Stimulated activated CD8-positive, alpha-beta memory T cell treated with anti-CD3 and anti-CD28 coated beads, Interleukin-7, amount 100 ng/mL, for 48 hours (primary cell): ENCODE measurements around the gene TRIM46.
A peak's percentile ranks its signal among the peaks of the same experiment; 100 is the strongest.
"Not testable (repeated sequence)": the region's sequence is repeated elsewhere in the genome, so short reads cannot be mapped to it uniquely, and the experiment has no call there.

ENCODE experiments used
- DNase-seq, 2 donors: peaks; one replicate each; pipeline ENCODE4 v3.0.0-alpha.2; 2020; ENCODE audit warnings: low read depth in 1 of 2; ENCODE audit errors: extremely low read depth in 1 of 2

The TRIM46 gene

DNA sequence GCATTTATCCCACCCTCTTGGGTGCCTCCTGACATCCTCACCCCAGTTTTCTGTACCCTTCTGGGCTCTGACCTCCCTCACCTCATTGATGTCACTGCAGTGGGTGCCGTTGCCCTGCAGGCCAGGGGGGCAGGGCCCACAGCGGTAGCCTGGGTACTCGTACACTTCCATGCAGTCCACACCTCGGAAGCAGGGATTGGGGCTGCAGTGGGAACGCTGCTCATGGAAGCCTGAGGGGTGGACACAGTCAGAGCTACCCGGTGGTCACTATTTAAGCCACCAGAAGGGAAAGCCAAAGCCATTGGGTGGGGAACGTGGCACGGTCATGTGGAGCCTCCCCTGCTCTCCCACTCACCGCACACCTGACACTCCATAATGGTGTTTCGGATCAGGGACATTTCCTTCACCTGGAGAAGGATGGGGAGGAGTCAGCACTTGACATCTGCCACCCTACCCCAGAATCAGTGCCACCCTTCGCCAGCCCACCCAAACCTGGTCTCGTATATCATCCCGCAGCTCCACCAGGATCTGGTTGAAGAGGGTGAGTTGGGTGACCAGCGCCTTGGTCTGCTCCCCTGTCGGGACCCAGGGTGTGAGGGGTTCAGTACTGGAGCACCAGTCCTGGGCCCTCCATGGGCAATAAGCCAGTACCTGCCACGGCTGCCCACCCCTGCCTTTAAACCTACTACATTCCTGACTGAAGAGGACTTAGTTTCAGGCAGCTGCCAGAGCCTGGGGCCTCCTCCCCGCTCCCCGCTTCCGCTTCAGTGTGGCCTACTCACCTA, 29.3 kb downstream of the TRIM46 start:
- DNase-seq, result no peak

DNA sequence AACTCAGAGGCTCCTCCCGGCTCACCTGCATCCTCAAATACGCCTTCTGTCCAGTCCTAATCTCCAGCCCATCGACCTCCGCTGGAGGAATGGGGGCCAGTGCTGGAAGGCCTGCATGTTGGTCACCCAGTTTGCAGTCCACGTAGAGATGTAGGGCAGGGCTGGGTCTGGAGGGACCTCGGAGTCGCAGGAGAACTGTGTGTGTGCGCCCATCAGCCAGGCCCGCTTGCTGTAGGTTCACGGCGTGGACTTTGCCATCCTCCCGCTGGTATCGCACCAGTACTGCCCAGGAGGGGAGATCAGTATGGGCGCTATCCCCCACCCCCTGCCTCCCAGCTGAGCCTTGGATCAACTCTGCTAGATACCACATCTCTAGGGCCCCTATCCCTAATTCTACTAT, 31.4 kb downstream of the TRIM46 start:
- DNase-seq, result no peak

DNA sequence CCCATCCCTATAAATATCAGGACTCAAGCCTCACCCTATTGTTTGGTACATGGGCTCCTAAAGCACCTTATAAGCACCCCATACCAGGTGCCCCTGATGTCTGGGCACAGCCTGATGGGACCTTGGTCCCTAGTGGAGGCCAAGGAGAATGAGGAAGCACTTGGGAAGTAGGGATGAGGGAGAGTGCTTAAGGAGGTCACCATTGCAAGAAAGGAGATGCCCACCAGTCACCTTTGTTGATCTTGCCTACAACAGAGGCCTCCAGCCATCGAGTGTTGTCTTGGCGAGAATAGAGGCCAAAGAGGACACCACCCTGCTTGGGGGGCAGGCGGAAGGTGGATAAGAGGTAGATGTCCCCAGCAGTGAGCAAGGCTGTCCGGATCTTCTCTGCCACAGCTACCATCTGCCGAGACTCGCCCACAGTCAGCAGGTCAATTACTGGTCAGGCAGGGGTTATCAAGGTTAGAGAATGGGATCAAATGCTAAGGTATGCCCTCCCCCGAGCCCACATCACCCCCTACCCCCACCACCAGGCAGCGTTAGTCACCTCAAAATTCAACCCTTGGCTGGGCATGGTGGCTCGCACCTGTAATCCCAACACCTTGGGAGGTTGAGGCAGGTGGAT, 32.4 kb downstream of the TRIM46 start:
- DNase-seq, result no peak

DNA sequence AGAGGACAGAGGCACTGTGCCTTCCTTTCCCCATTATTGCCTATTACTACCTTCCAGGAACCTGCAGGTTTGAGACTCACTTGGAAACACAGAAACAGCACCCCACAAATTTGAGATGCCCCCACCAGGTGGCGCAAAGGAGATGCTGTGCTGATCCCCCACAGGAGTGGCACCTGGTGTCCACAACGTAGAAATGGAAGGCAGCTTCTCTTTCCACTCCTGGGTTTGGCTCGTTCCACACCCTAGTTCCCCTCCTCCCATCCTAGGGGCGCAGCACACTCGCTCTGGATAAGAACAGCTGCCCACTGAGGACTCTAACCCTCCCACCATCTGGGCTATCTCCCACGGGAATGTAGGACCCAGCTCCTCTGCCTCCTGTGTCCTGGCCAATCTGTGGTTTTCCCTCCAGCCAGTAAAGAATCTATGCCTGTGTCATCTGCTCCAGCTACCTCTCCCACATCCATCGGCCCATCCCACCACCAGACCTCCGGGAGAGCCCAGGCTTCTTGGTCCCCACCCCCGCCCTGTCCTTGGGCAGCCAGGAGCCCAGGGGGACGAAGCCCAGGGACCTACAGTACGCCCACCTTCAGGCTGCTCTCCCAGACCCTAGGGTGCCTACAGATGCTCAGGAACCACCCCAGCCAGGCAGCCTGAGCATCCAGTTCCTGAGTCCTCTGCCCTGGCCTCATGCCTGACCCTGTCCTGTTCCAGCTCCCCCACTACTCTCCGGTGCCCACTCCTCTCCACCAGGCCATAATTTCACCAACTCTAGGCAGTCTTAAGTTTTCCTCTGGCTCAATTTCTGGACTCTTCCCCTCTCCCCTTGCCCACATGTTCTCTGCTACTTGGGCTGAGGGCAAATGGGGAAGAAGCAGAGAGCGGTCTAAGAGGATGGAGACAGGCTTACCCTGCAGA, 33.5 kb downstream of the TRIM46 start:
- peak; percentile 71 to 81 for DNase-seq

DNA sequence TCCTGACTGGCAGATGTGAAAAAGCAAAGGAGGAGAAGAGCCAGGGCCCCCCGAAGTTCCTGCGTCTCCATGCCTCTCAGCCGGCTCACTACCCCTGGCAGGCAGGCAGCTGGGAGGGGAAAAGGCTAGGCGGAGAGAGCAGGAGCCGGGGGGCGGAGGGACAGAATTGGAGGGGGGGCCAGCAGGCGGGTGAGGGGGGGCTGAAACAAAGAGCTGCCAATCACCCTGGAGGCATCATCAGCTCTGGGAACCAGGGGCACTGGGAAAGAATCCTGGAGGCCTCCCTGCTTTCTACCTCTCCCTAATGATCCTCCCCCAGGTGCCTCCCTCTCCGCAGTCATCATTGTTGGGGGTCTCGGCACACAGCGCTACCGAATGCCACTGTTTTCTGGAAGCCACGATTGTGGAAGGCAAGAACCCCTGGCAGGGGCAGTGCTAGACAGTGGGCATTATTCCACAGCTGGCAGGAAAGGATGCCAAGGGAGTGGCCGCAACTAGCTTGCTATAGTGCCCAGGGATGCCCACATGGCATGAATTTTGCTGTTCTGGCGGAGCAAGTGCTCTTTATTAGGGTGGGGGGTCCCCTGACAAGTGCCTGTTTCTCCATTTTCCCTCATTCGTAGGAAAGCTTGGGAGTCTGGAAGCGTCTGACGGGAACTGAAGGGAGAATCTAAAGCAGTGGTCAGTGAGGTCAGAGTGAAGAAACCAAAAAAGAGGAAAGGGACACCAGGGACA, 34.3 kb downstream of the TRIM46 start, which contains the start of gene THBS3:
TSS of gene THBS3 (minus strand) at position 92 of the 735 bp plus-strand sequence. CDS start at position 71, 21 bp downstream.
- no peak for DNase-seq

DNA sequence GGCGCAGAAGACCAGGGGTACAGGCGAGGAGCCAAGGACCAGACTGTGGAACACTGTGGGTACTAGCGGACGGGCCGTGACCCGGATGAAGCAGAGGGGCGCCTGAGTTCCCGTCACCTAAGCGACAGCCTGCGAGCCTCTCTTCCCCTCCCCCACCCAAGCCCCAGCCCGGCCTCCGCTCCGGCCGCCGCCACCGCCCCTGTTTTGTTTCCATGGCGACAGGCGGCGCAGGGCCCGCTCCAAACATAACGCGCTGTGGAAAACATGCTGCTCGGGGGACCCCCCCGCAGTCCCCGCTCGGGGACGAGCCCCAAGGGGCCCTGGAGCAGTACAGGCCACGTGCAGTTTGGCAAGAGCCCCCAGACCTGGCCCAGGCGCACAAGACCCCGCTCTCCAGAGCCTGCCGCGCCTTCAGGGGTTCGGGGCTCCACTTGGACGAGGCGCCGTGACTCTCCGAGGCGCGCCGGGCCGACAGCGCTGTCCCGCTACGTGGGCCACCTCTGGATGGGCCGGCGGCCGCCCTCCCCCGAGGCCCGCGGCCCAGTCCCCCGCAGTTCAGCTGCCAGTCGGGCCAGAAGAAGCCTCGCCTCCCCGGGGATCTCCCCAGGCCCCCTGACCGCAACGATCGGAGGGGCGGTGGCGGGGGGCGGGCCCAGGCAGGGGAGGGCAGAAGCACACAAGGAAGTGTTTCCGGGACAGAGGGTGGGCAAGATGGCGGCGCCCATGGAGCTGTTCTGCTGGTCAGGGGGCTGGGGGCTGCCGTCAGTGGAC, 35.1 kb downstream of the TRIM46 start, which contains the start of gene MTX1:
TSS of gene MTX1 (plus strand) at position 155 of the 771 bp plus-strand sequence. CDS start at position 265, 110 bp downstream.
- peak; percentile 84 to 87 for DNase-seq

DNA sequence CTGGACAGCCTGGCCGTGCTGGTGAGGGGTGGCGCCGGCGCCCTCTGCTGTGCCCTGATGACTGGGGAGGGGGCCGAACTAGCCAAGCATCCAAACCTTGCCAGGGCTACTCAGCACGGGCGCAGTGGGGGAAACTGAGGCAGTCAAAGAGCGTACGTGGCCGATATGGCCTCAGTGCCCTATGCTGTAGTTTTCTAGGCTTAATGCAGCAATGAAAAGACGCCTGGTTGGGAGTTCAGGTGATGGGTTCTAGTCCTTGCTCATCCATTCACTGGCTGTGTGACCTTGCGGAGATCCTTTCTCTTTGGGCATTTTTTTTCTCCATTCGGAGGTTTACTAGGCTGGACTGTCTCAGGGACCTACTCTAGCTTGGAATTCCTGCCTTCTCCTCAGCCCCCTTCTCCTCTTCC, 35.7 kb downstream of the TRIM46 start:
- no peak for DNase-seq

DNA sequence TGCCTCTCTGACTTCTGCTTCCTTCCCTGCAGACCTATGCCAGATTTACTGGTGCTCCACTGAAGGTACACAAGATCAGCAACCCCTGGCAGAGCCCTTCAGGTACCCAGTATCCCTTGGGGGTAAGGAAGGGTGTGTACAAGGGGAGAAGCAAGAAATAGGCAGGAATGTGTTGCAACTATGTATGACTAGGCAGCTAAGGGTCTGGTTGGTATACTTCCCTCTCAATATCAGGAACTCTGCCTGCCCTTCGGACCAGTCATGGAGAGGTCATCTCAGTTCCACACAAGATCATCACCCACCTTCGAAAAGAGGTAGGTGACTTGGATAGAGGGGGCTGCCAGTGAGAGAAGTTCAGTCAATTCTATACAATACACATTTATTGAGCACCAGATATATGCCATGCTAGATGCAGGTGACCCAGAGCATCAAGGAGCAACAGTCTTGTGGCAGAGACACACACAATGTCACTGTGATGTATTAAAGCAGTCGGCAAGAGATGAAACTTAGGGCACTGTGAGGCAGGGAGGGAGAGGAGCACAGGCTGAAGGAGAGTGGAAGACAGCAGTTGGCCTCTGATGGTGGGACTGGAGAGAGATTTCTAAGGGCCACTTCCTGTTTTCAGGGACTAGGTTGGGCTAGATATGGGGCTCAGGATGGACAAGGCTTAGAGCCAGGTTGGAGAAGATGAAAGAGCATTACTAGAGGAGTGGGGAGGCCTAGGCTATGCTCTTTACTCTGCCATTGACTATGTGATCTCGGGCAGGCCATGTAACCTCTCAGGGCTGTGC, 36.9 kb downstream of the TRIM46 start:
- no peak for DNase-seq

DNA sequence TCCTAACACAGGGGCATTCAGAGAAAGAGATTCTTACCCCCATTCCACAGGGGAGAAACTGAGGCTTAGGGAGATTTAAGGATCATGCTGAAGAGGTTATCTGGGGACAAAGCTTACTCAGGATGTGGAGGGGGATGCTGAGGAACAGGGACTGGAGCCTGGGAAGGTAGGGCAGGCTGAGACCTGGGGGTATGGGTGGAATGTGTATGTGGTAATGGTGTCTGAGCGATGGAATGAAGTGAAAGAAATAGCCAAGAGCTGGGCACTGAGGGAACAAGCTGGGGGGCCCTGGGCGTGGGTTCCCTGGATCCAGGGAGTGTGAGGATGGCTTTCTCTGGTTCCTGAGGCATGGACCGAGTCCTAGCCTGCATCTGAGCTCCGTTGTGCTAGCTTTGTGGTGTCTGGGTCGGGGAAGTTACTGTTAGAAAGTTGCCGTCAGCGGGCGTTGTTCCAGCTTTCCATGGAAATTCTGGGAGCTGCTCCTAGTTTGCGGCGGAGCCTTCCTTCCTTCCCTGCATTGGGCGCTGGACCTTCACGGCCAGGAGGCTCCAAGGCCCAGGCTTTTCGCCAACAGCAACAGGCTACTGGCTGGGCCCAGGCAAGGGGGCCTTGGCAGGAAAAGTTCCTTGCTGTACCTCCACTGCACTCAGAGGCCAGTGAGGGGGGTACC, 37.9 kb downstream of the TRIM46 start:
- not testable (repeated sequence) for DNase-seq

DNA sequence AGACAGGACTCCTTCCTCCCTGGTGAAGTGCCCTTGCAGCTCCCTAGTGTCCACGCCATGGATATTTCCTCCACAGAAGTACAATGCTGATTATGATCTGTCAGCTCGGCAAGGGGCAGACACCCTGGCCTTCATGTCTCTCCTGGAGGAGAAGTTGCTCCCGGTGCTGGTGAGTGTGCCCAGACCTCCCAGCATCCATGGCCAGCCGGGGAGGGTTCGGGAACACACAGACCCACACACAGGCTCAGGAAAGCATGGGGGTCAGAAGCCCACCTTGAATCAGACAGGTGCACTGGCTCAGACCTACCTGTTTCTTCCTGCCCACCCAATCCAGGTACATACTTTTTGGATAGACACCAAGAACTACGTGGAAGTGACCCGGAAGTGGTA, 38.4 kb downstream of the TRIM46 start:
- DNase-seq, result not testable (repeated sequence)

DNA sequence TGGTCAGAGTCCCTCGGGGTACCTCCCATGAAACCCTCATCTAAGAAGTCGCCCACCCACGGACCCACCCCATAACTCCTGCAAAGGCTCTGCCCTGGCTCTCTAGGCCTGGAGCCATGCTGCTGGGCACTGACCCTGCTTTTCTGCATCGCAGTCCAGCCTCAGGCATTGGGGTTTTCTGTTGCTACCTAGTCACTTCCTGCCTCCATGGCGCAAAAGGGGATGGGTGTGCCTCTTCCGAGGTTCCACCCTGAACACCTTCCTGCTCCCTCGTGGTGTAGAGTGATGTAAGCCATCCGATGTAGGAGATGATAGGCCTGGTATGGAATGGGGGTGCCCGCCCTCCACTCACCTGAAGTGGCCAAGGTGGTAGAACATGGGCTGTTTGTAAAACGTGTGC, 41.1 kb downstream of the TRIM46 start:
- DNase-seq, result not testable (repeated sequence)

DNA sequence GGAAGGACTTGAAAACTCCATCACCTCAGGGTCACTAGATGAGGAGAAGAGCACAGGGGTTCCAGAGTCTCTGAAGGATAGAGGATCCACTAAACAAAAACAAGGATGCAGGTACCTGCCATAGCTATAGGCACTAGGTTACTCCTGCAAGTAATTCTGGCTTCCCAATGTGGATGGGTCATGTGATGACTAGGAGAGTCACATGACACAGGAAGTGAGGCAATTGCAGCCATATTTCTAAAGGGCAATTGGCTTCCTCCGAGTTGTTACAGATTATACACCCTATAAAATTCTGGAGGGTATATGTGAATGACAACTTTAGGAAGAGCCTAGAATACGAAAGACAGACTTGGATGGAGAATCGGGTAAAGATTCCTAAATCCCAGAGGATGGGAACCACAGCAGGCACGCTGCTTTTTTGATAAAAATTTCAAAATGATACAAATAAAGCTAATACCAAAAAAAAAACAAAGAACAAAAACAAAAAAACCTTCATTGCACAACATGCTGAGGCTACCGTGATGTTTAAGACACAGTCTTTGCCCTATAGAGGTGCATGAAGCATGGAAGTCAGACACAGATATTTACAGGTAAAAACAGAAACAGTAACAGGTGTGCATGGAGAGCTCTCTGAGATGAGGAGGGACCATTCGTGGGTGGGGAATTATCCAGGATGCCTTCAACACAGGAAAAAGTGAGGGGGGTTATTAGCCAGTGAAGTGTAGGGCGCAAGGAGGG, 45.4 kb downstream of the TRIM46 start:
- DNase-seq, result no peak

DNA sequence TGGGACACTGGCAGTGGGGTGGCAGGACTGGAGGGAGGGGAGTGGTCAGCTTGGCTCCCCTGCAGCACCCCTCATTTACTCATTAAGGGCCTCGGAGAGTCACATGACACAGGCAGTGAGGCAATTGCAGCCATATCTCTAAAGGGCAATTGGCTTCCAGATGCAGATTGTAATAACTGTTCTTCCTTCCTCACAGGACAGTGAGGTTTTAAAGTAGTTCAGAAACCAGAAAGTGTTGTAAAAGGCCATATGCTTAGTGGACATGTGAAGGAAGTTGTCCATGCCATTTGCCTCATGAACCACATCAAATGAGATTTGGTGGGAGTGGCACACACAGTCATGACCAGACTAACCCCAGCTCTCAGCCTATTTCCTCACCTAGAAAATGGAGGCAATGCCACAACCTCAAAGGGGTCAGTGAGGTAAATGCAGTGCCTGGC, 46.0 kb downstream of the TRIM46 start:
- no peak for DNase-seq

DNA sequence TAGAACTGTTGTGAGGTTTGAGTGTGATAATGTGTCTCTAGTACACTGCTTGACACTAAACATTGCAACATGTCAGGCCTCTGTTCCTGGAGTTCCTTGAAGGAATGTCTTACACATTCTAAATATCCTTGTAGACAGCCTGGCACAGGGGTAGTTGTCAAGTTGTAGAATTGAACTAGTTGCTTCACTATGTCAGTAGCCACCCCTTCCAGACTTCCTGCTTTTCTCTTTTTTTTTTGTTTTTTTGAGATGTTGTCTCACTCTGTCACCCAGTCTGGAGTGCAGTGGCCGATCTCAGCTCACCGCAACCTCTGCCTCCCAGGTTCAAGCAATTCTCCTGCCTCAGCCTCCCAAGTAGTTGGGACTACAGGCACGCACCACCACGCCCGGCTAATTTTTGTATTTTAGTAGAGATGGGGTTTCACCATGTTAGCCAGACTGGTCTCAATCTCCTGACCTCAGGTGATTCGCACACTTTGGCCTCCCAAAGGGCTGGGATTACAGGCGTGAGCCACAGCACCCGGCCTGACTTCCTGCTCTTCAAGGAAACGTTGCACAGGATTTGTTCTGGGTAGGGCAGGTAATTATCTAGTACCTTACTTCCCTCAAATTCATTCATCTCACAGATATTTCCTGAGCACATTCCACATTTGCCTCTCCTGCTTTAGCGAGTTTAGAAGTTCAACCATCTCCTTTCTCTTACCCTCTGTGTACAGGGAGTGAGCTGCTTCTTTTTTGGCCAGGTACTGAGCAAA, 46.7 kb downstream of the TRIM46 start:
- DNase-seq, result not testable (repeated sequence)

DNA sequence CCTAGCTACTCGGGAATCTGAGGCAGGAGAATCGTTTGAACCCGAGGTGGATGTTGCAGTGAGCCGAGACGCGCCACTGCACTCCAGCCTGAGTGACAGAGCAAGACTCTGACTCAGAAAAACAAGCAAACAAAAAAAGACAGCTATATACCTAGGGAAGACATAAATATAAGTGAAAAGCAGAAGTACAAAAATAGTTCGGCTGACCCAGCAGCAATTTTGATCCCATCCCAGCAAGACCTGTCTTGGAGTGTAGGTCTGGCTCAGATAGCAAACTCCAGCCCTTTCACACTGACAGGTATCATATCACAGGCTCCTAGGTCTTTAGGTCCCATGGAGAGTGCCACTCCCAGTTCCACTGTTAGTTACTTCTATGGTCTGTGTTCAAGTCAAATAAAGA, 49.4 kb downstream of the TRIM46 start:
- no peak for DNase-seq

DNA sequence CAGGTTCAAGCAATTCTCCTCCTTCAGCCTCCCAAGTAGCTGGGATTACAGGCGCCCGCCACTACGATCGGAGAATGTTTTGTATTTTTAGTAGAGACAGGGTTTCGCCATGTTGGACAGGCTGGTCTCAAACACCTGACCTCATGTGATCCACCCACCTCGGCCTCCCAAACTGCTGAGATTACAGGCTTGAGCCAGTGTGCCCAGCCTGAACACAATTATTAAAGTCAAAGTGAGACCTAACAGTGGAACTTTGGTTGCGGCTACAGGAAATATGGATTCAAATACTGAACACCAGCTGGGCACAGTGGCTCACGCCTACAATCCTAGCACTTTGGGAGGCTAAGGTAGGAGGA, 51.7 kb downstream of the TRIM46 start:
- DNase-seq, result not testable (repeated sequence)
